ENCODE results near the gene MED14. TPM values are rescaled to one million over a fixed set of nuclear protein-coding genes. Genes with fewer than 3 reads are reported as not detected.

MED14 gene
- total RNA-seq, 1 donor from 2014 or later, result 53.0 TPM

GRCh38 chrX:40759374-40759773 is 24.0 kb upstream of the MED14 start:
- H3K4me3 Mint-ChIP-seq (ENCODE audit: unreplicated experiment), result no peak overlapping the region
- no peak overlapping the region for H3K27ac Mint-ChIP-seq (ENCODE audit: unreplicated experiment)
- peaks cover 11% of the 10 kb centered on the region for H3K9me3 Mint-ChIP-seq (ENCODE audit: unreplicated experiment)
- no peaks in the 10 kb centered on the region for H3K27me3 Mint-ChIP-seq (ENCODE audit: unreplicated experiment)
- DNase-seq (ENCODE audit: extremely low spot score, unreplicated experiment), result no peak
- H3K4me1 Mint-ChIP-seq (ENCODE audit: unreplicated experiment), result peaks cover 1% of the 10 kb centered on the region
- H3K36me3 Mint-ChIP-seq (ENCODE audit: unreplicated experiment), result no peaks in the 10 kb centered on the region
- TF ChIP-seq CTCF (IDR thresholded peaks at IDR 0.05), result no peak

- Mint-ChIP-seq H3K4me3 (ENCODE audit: unreplicated experiment) (no peak overlapping the region), H3K36me3 (ENCODE audit: unreplicated experiment) (no peaks in the 10 kb centered on the region), H3K27me3 (ENCODE audit: unreplicated experiment) (no peaks in the 10 kb centered on the region), H3K9me3 (ENCODE audit: unreplicated experiment) (peaks cover 34% of the 10 kb centered on the region), H3K27ac (ENCODE audit: unreplicated experiment) (no peak overlapping the region), H3K4me1 (ENCODE audit: unreplicated experiment) (peaks cover 1% of the 10 kb centered on the region)
- no peak for TF ChIP-seq CTCF (IDR thresholded peaks at IDR 0.05)
- DNase-seq (ENCODE audit: extremely low spot score, unreplicated experiment), result no peak
Observed at GRCh38 chrX:40757058-40757457, 21.7 kb upstream of the MED14 start.

GRCh38 chrX:40755291-40756249 is 20.2 kb upstream of the MED14 start:
- peaks cover 1% of the 10 kb centered on the region for H3K4me1 Mint-ChIP-seq (ENCODE audit: unreplicated experiment)
- no peak for DNase-seq (ENCODE audit: extremely low spot score, unreplicated experiment)
- H3K27ac Mint-ChIP-seq (ENCODE audit: unreplicated experiment), result no peak overlapping the region
- H3K27me3 Mint-ChIP-seq (ENCODE audit: unreplicated experiment), result no peaks in the 10 kb centered on the region
- H3K4me3 Mint-ChIP-seq (ENCODE audit: unreplicated experiment), result no peak overlapping the region
- H3K9me3 Mint-ChIP-seq (ENCODE audit: unreplicated experiment), result peaks cover 41% of the 10 kb centered on the region
- no peaks in the 10 kb centered on the region for H3K36me3 Mint-ChIP-seq (ENCODE audit: unreplicated experiment)
- TF ChIP-seq CTCF (IDR thresholded peaks at IDR 0.05), result no peak

GRCh38 chrX:40749681-40750494 is 14.5 kb upstream of the MED14 start:
- no peak for TF ChIP-seq CTCF (IDR thresholded peaks at IDR 0.05)
- Mint-ChIP-seq H3K36me3 (ENCODE audit: unreplicated experiment) (no peaks in the 10 kb centered on the region), H3K27ac (ENCODE audit: unreplicated experiment) (peak overlapping the region; percentile 36), H3K27me3 (ENCODE audit: unreplicated experiment) (no peaks in the 10 kb centered on the region), H3K9me3 (ENCODE audit: unreplicated experiment) (peaks cover 31% of the 10 kb centered on the region), H3K4me3 (ENCODE audit: unreplicated experiment) (no peak overlapping the region), H3K4me1 (ENCODE audit: unreplicated experiment) (peaks cover 5% of the 10 kb centered on the region)
- no peak for DNase-seq (ENCODE audit: extremely low spot score, unreplicated experiment)

- H3K9me3 Mint-ChIP-seq (ENCODE audit: unreplicated experiment), result peaks cover 27% of the 10 kb centered on the region
- H3K36me3 Mint-ChIP-seq (ENCODE audit: unreplicated experiment), result no peaks in the 10 kb centered on the region
Observed at GRCh38 chrX:40748977-40749376, 13.6 kb upstream of the MED14 start.

More at GRCh38 chrX:40748977-40749376, 13.6 kb upstream of the MED14 start:
- no peak for TF ChIP-seq CTCF (IDR thresholded peaks at IDR 0.05)
- Mint-ChIP-seq H3K27me3 (ENCODE audit: unreplicated experiment) (no peaks in the 10 kb centered on the region), H3K27ac (ENCODE audit: unreplicated experiment) (no peak overlapping the region), H3K4me1 (ENCODE audit: unreplicated experiment) (peaks cover 5% of the 10 kb centered on the region), H3K4me3 (ENCODE audit: unreplicated experiment) (no peak overlapping the region)
- no peak for DNase-seq (ENCODE audit: extremely low spot score, unreplicated experiment)
